ENCODE measurements around the gene HSBP1L1. TPM values are rescaled to one million over a fixed set of nuclear protein-coding genes. Genes with fewer than 3 reads are reported as not detected.

The HSBP1L1 gene
- total RNA-seq, 1 donor from 2014 or later, result 7.0 TPM

GRCh38 chr18:79960921-79961526, 3.4 kb upstream of the HSBP1L1 start:
- no peak overlapping the region for H3K27ac Mint-ChIP-seq

GRCh38 chr18:79961527-79962291, 2.7 kb upstream of the HSBP1L1 start:
- H3K4me1 Mint-ChIP-seq (ENCODE audit: low read depth), result peaks cover 18% of the 10 kb centered on the region
- H3K27ac Mint-ChIP-seq, result no peak overlapping the region
- DNase-seq (ENCODE audit: low spot score, unreplicated experiment), result no peak
- TF ChIP-seq CTCF (IDR thresholded peaks at IDR 0.05; ENCODE audit: unreplicated experiment), result no peak
- H3K4me3 Mint-ChIP-seq (ENCODE audit: low read depth), result no peak overlapping the region
- H3K36me3 Mint-ChIP-seq (ENCODE audit: insufficient read depth), result peaks cover 1% of the 10 kb centered on the region
- H3K9me3 Mint-ChIP-seq (ENCODE audit: low read depth), result no peaks in the 10 kb centered on the region
- peaks cover 31% of the 10 kb centered on the region for H3K27me3 Mint-ChIP-seq

More at GRCh38 chr18:79960921-79961526, 3.4 kb upstream of the HSBP1L1 start:
- no peak overlapping the region for H3K4me3 Mint-ChIP-seq (ENCODE audit: low read depth)
- no peak for DNase-seq (ENCODE audit: low spot score, unreplicated experiment)
- H3K36me3 Mint-ChIP-seq (ENCODE audit: insufficient read depth), result peaks cover 1% of the 10 kb centered on the region
- H3K4me1 Mint-ChIP-seq (ENCODE audit: low read depth), result peaks cover 18% of the 10 kb centered on the region
- peaks cover 37% of the 10 kb centered on the region for H3K27me3 Mint-ChIP-seq
- no peak for TF ChIP-seq CTCF (IDR thresholded peaks at IDR 0.05; ENCODE audit: unreplicated experiment)
- H3K9me3 Mint-ChIP-seq (ENCODE audit: low read depth), result no peaks in the 10 kb centered on the region

GRCh38 chr18:79962311-79962710, 2.1 kb upstream of the HSBP1L1 start:
- Mint-ChIP-seq H3K9me3 (ENCODE audit: low read depth) (no peaks in the 10 kb centered on the region), H3K36me3 (ENCODE audit: insufficient read depth) (peaks cover 3% of the 10 kb centered on the region), H3K27me3 (peaks cover 28% of the 10 kb centered on the region), H3K27ac (no peak overlapping the region), H3K4me1 (ENCODE audit: low read depth) (peaks cover 18% of the 10 kb centered on the region), H3K4me3 (ENCODE audit: low read depth) (no peak overlapping the region)
- no peak for DNase-seq (ENCODE audit: low spot score, unreplicated experiment)
- no peak for TF ChIP-seq CTCF (IDR thresholded peaks at IDR 0.05; ENCODE audit: unreplicated experiment)

GRCh38 chr18:79962835-79963657, 1.4 kb upstream of the HSBP1L1 start:
- no peak for TF ChIP-seq CTCF (IDR thresholded peaks at IDR 0.05; ENCODE audit: unreplicated experiment)
- no peak for DNase-seq (ENCODE audit: low spot score, unreplicated experiment)
- H3K4me1 Mint-ChIP-seq (ENCODE audit: low read depth), result peaks cover 18% of the 10 kb centered on the region
- H3K4me3 Mint-ChIP-seq (ENCODE audit: low read depth), result peak overlapping the region; percentile 44
- no peak overlapping the region for H3K27ac Mint-ChIP-seq
- H3K36me3 Mint-ChIP-seq (ENCODE audit: insufficient read depth), result peaks cover 3% of the 10 kb centered on the region
- H3K9me3 Mint-ChIP-seq (ENCODE audit: low read depth), result no peaks in the 10 kb centered on the region
- peaks cover 28% of the 10 kb centered on the region for H3K27me3 Mint-ChIP-seq

- no peak for DNase-seq (ENCODE audit: low spot score, unreplicated experiment)
- no peak for TF ChIP-seq CTCF (IDR thresholded peaks at IDR 0.05; ENCODE audit: unreplicated experiment)
- peaks cover 18% of the 10 kb centered on the region for H3K4me1 Mint-ChIP-seq (ENCODE audit: low read depth)
- H3K27me3 Mint-ChIP-seq, result peaks cover 28% of the 10 kb centered on the region
- H3K36me3 Mint-ChIP-seq (ENCODE audit: insufficient read depth), result peaks cover 3% of the 10 kb centered on the region
- peak overlapping the region; percentile 50 for H3K4me3 Mint-ChIP-seq (ENCODE audit: low read depth)
- H3K27ac Mint-ChIP-seq, result no peak overlapping the region
- no peaks in the 10 kb centered on the region for H3K9me3 Mint-ChIP-seq (ENCODE audit: low read depth)
These were observed 649 bp upstream of the HSBP1L1 start for GRCh38 chr18:79963658-79964329.

Data from progenitor cell of endocrine pancreas (in vitro differentiated cells).